HL-60 (cell line): ENCODE measurements around the gene PTPRD.

Experiments
- POLR2AphosphoS5 ChIP-seq: IDR thresholded peaks from 2 replicates; pipeline ENCODE4 v1.6.1; 2012; ENCODE audit warnings: low read depth
- TF ChIP-seq, protein P1 (sequence below): IDR thresholded peaks from one replicate; pipeline ENCODE4 v1.5.1; 2011; ENCODE audit warnings: low read length, control low read depth, inconsistent platforms; ENCODE audit not compliant: insufficient read depth

DNA sequence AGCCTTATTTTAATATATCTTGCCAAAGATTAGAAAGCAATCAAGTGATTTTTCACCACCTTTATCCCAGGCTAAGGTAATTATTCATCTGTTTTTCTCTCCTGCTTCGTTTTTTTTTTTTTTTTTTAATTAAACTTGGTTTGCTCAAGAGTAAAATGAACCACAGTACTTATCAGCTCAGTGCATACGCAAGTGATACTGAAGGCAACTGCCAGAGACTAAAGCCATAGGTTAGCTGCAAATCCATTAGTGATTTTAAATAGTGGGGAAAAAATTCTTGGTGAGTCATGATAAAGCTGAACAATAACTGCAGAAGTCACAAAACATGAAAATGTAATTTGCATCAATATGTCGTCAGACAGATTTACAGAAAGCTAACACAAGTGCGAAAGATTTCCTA is 829.1 kb downstream of the PTPRD start:
- TF ChIP-seq, protein P1, sequence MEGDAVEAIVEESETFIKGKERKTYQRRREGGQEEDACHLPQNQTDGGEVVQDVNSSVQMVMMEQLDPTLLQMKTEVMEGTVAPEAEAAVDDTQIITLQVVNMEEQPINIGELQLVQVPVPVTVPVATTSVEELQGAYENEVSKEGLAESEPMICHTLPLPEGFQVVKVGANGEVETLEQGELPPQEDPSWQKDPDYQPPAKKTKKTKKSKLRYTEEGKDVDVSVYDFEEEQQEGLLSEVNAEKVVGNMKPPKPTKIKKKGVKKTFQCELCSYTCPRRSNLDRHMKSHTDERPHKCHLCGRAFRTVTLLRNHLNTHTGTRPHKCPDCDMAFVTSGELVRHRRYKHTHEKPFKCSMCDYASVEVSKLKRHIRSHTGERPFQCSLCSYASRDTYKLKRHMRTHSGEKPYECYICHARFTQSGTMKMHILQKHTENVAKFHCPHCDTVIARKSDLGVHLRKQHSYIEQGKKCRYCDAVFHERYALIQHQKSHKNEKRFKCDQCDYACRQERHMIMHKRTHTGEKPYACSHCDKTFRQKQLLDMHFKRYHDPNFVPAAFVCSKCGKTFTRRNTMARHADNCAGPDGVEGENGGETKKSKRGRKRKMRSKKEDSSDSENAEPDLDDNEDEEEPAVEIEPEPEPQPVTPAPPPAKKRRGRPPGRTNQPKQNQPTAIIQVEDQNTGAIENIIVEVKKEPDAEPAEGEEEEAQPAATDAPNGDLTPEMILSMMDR, result no peak
- no peak for TF ChIP-seq POLR2AphosphoS5
